Fibroblast of lung (primary cell): ENCODE measurements around the gene MREG.

Experiments used
- EZH2 ChIP-seq: IDR thresholded peaks from 2 replicates; pipeline ENCODE4 v1.5.1; 2012; ENCODE audit warnings: low read length, control low read depth, mild to moderate bottlenecking; ENCODE audit errors: missing control alignments
- TF ChIP-seq, protein P1 (sequence below), 2 donors: IDR thresholded peaks in 1 of 2; conservative IDR thresholded peaks in 1 of 2; 1 replicate in 1 of 2; 2 replicates in 1 of 2; pipeline ENCODE4 v1.5.1; 2011 to 2012; ENCODE audit warnings: low read length in 2 of 2, control low read depth in 1 of 2, inconsistent platforms in 1 of 2, low read depth in 1 of 2, mild to moderate bottlenecking in 1 of 2

DNA sequence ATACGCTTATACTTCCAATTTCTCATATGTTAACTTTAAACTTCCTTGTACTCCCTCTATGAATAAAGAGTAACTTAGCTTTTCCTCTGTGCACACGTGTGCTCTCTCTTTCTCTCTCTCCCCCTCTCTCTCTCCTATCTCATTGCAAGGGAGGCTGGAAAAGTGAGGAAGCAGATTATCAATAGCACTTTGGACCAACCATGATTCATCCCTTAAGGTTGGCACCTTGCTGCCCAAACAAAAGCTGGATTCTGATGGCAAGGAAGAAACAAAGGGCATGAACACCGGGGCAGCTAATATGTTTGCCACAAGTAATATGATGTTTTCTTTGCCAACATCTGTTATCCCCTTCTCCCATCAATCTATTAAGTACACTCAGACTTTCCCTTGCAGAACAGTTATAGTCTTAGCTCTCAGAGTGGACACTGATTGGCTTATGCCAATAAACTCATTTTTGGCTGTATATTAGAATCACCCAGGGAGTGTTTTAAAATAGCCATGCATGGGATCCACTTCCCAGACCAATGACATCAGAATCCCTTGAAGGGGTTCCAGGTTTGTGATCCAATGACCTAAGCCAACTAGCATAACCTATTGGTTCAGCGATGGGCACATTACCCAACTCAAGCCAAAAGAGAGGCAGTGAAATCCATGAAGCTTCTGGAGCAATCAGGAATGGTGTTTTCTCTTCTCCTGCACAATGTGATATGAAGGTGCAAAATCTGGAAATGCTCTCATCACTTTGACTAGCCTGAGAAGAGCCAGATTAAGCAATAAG lies 60.3 kb downstream of the MREG start:
- TF ChIP-seq, protein P1, sequence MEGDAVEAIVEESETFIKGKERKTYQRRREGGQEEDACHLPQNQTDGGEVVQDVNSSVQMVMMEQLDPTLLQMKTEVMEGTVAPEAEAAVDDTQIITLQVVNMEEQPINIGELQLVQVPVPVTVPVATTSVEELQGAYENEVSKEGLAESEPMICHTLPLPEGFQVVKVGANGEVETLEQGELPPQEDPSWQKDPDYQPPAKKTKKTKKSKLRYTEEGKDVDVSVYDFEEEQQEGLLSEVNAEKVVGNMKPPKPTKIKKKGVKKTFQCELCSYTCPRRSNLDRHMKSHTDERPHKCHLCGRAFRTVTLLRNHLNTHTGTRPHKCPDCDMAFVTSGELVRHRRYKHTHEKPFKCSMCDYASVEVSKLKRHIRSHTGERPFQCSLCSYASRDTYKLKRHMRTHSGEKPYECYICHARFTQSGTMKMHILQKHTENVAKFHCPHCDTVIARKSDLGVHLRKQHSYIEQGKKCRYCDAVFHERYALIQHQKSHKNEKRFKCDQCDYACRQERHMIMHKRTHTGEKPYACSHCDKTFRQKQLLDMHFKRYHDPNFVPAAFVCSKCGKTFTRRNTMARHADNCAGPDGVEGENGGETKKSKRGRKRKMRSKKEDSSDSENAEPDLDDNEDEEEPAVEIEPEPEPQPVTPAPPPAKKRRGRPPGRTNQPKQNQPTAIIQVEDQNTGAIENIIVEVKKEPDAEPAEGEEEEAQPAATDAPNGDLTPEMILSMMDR (conservative IDR thresholded peaks at IDR 0.05 in 1 of 2, IDR thresholded peaks at IDR 0.05 in 1 of 2; ENCODE audit: low read depth in 1 of 2, low read length in 2 of 2) = no peak
- no peak for TF ChIP-seq EZH2
